Mesendoderm (in vitro differentiated cells): ENCODE measurements around the gene ATP8B4.

ENCODE experiments used
- DNase-seq: peaks from one replicate; pipeline ENCODE4 v3.0.0; 2013
- H2AK5ac ChIP-seq: 2 replicates; pipeline ENCODE4 v1.6.1; 2013; ENCODE audit warnings: low read length, inconsistent platforms
- H2BK120ac ChIP-seq: 2 replicates; pipeline ENCODE4 v1.6.1; 2013; ENCODE audit warnings: low read depth, mild to moderate bottlenecking, low read length, moderate library complexity, mixed read lengths
- H2BK15ac ChIP-seq: replicated peaks from 2 replicates; pipeline ENCODE4 v1.6.1; 2013; ENCODE audit warnings: low read depth, mild to moderate bottlenecking, moderate library complexity
- H2BK5ac ChIP-seq: 2 replicates; pipeline ENCODE4 v1.6.1; 2013; ENCODE audit warnings: low read length, inconsistent platforms
- H3K18ac ChIP-seq: 2 replicates; pipeline ENCODE4 v1.6.1; 2013; ENCODE audit warnings: mild to moderate bottlenecking, low read length, mixed read lengths
- H3K23ac ChIP-seq: one replicate; pipeline ENCODE4 v1.6.1; 2013; ENCODE audit warnings: low read length
- H3K27ac ChIP-seq: 2 replicates; pipeline ENCODE4 v1.5.1; 2013; ENCODE audit warnings: low read depth, mild to moderate bottlenecking, inconsistent platforms, low read length, moderate library complexity
- H3K27me3 ChIP-seq: 2 replicates; pipeline ENCODE4 v1.6.1; 2013; ENCODE audit warnings: low read length, control low read depth, mild to moderate bottlenecking, inconsistent platforms; ENCODE audit not compliant: insufficient read depth, poor library complexity
- H3K36me3 ChIP-seq: 2 replicates; pipeline ENCODE4 v1.6.1; 2013; ENCODE audit warnings: low read length, inconsistent platforms; ENCODE audit not compliant: control insufficient read depth, insufficient read depth
- H3K4ac ChIP-seq: one replicate; pipeline ENCODE4 v1.6.1; 2013; ENCODE audit warnings: low read depth, mild to moderate bottlenecking, low read length, moderate library complexity
- H3K4me1 ChIP-seq: 2 replicates; pipeline ENCODE4 v1.6.1; 2013; ENCODE audit warnings: low read depth, low read length, inconsistent platforms; ENCODE audit not compliant: control insufficient read depth
- H3K4me2 ChIP-seq: 2 replicates; pipeline ENCODE4 v1.6.1; 2013; ENCODE audit warnings: low read length
- H3K4me3 ChIP-seq: 2 replicates; pipeline ENCODE4 v1.5.1; 2013; ENCODE audit warnings: mild to moderate bottlenecking, low read length
- H3K56ac ChIP-seq: one replicate; pipeline ENCODE4 v1.6.1; 2013; ENCODE audit warnings: low read length
- H3K79me1 ChIP-seq: 2 replicates; pipeline ENCODE4 v1.6.1; 2013; ENCODE audit warnings: low read length, inconsistent platforms
- H3K79me2 ChIP-seq: 2 replicates; pipeline ENCODE4 v1.6.1; 2013; ENCODE audit warnings: mild to moderate bottlenecking, low read length; ENCODE audit not compliant: control insufficient read depth, insufficient read depth
- H3K9ac ChIP-seq: 2 replicates; pipeline ENCODE4 v1.6.1; 2013; ENCODE audit warnings: low read length, inconsistent platforms
- H4K5ac ChIP-seq: one replicate; pipeline ENCODE4 v1.6.1; 2013; ENCODE audit warnings: low read length
- H4K8ac ChIP-seq: one replicate; pipeline ENCODE4 v1.6.1; 2013; ENCODE audit warnings: low read depth, mild to moderate bottlenecking, control low read depth, low read length, moderate library complexity
- WGBS: extraction: QIAGEN DNeasy Blood & Tissue Kit; methylation state at CpG from one replicate; pipeline ENCODE4 v1.1.7; 2013; ENCODE audit warnings: low lambda C conversion rate, missing lambda C conversion rate; ENCODE audit not compliant: insufficient coverage; ENCODE audit errors: extremely low coverage; 5-methylcytosine and 5-hydroxymethylcytosine counted together

ATP8B4 gene

DNA sequence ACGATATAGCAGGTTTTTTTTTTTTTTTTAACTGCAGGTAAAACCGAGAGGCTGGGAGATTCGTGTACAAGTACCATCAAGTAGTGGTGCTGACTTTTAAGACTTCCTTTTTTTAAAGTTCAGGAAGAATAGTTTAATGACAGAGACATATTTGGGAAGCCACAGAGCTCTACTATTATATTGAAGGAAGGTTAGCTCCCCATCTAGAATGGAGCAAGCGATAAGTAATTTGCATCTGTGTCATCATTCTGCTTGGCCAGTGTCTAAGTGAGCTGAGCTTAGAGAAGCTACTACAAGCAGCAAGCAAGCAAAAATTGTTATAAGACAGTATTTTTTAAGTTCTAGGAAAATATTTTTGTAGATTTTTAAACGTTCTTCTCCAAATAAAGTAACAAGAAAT, 203.2 kb downstream of the ATP8B4 start:
- H3K56ac ChIP-seq: no peak overlapping the region
- WGBS: no CpG with 5 or more reads among the region's 5 CpGs
- H3K9ac ChIP-seq: no peak overlapping the region
- no peaks in the 10 kb centered on the region for H3K79me1 ChIP-seq
- no peaks in the 10 kb centered on the region for H3K79me2 ChIP-seq
- no peaks in the 10 kb centered on the region for H3K4me1 ChIP-seq
- H3K36me3 ChIP-seq: no peaks in the 10 kb centered on the region
- H3K23ac ChIP-seq: no peak overlapping the region
- DNase-seq: no peak
- no peak overlapping the region for H4K5ac ChIP-seq
- no peaks in the 10 kb centered on the region for H3K27me3 ChIP-seq
- H3K27ac ChIP-seq: no peak overlapping the region
- no peak overlapping the region for H2BK120ac ChIP-seq
- no peak overlapping the region for H3K4me3 ChIP-seq
- no peak overlapping the region for H3K4me2 ChIP-seq
- no peak overlapping the region for H2BK15ac ChIP-seq
- H3K4ac ChIP-seq: no peak overlapping the region
- no peak overlapping the region for H4K8ac ChIP-seq
- H2AK5ac ChIP-seq: no peak overlapping the region
- H2BK5ac ChIP-seq: no peak overlapping the region
- H3K18ac ChIP-seq: no peak overlapping the region

DNA sequence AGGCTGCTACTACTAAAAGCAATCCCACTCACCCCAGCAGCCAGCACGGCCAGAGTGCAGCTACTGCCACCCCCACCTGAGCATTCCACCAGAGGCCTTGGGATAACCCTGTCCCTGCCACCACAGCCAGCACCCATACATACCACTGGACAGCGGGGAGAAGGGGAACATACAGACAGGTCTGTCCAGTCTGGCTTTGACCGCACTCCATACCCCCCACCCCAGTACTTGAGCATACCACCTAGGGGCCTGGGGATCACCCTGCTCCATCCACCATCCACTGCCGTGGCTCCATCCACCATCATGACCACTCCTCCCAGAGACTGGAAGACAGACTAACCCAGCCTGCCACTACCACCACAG, 210.1 kb downstream of the ATP8B4 start:
- no peak overlapping the region for H4K5ac ChIP-seq
- no CpG with 5 or more reads among the region's 4 CpGs for WGBS

DNA sequence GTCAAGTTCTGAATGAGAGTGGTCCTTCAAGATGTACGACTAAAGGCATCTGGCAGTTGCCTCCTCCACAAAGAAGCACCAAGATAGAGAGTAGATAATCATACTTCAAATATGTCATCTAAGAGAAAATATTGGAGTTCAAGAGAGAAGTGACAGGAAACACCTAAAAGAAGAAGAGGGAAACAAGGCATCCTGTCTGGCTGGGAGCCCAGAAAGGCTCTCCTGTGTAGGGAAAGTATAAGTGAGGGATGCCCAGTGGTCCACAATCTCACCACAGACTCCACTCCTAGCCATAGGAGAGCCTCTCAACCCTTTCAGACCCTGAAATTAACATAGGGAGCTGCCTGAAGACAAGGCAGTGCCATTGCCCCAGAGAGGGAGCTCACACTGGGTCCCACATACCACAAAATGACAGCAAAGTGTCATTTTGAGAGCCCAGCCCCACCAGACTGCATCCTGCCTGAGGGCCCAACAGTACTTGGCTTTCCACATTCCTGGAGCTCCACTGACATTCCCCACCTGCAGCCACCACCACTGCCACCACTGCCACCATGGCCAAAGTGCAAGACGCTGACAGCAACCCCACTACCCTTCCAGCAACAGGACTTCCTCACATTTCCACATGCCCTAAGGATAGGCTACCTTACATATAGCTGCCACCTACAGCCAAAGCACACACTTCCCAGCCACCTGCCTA, 210.6 kb downstream of the ATP8B4 start:
- peak; percentile 9 for DNase-seq
- no peak overlapping the region for H3K56ac ChIP-seq
- no peaks in the 10 kb centered on the region for H3K4me1 ChIP-seq
- no peak overlapping the region for H4K8ac ChIP-seq
- WGBS: no CpG with 5 or more reads among the region's 2 CpGs
- H3K4me2 ChIP-seq: no peak overlapping the region
- H2BK120ac ChIP-seq: no peak overlapping the region
- H3K79me1 ChIP-seq: no peaks in the 10 kb centered on the region
- no peak overlapping the region for H2AK5ac ChIP-seq
- no peak overlapping the region for H2BK5ac ChIP-seq
- no peak overlapping the region for H4K5ac ChIP-seq
- no peak overlapping the region for H3K9ac ChIP-seq
- no peak overlapping the region for H3K4ac ChIP-seq
- H3K23ac ChIP-seq: no peak overlapping the region
- H3K4me3 ChIP-seq: no peak overlapping the region
- H3K79me2 ChIP-seq: no peaks in the 10 kb centered on the region
- H3K18ac ChIP-seq: no peak overlapping the region
- no peak overlapping the region for H2BK15ac ChIP-seq
- no peak overlapping the region for H3K27ac ChIP-seq
- H3K36me3 ChIP-seq: no peaks in the 10 kb centered on the region
- H3K27me3 ChIP-seq: no peaks in the 10 kb centered on the region

More for the DNA sequence above, 210.1 kb downstream of the ATP8B4 start:
- Histone ChIP-seq H3K9ac (no peak overlapping the region), H3K36me3 (no peaks in the 10 kb centered on the region), H2AK5ac (no peak overlapping the region), H3K79me2 (no peaks in the 10 kb centered on the region), H3K4ac (no peak overlapping the region), H3K79me1 (no peaks in the 10 kb centered on the region), H3K23ac (no peak overlapping the region), H2BK15ac (no peak overlapping the region), H3K56ac (no peak overlapping the region), H2BK120ac (no peak overlapping the region), H3K4me3 (no peak overlapping the region), H2BK5ac (no peak overlapping the region), H3K4me1 (no peaks in the 10 kb centered on the region), H3K27me3 (no peaks in the 10 kb centered on the region), H3K4me2 (no peak overlapping the region), H3K18ac (no peak overlapping the region), H4K8ac (no peak overlapping the region), H3K27ac (no peak overlapping the region)
- no peak for DNase-seq

DNA sequence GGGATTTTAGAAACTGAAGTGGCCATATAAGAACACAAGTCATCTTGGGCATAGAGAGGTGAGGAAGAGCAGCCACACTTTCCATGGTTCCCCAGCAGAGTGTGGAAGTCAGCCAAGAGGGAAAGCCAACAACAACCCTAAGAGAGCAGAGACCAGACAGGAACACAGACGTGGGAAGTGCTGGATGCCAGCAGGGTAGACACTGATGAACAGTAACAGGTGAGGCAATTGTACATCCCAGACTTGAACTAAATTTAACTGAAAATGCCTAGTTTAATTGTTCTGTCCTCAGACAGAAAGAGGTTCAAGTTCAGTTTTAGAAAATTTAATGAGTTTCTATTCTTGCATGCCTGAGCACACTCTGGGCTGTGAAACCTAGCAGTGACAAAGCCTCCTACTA, 212.1 kb downstream of the ATP8B4 start:
- no peak overlapping the region for H3K18ac ChIP-seq
- WGBS: no CpG with 5 or more reads among the region's 1 CpG

DNA sequence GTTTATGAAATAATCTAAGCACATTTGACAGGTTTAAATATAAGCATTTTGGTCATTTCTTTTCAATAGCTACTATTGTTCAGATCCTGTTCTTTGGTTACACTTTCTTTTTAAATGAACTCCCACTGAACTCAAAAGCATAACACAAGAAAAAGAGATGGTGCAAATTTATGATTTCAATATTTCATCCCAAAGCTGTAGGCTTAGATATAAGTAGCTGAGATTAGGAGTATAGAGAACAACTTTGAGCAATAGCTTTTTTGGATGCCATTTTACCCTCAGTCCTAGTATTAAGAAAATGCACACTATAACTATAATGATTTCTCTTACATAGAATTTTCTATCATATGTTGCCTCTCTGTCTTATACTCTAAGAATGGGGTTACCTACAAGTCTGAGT, 213.8 kb downstream of the ATP8B4 start:
- Histone ChIP-seq H3K27ac (no peak overlapping the region), H3K4me2 (no peak overlapping the region), H3K79me1 (no peaks in the 10 kb centered on the region), H2BK5ac (no peak overlapping the region), H3K79me2 (no peaks in the 10 kb centered on the region), H3K18ac (no peak overlapping the region), H3K4me3 (no peak overlapping the region), H3K4ac (no peak overlapping the region), H3K23ac (no peak overlapping the region), H2BK120ac (no peak overlapping the region), H2AK5ac (no peak overlapping the region), H3K9ac (no peak overlapping the region), H3K36me3 (no peaks in the 10 kb centered on the region), H3K56ac (no peak overlapping the region), H4K5ac (no peak overlapping the region), H2BK15ac (no peak overlapping the region), H3K4me1 (no peaks in the 10 kb centered on the region), H3K27me3 (peaks cover 2% of the 10 kb centered on the region), H4K8ac (no peak overlapping the region)
- no peak for DNase-seq

More for the DNA sequence above, 212.1 kb downstream of the ATP8B4 start:
- Histone ChIP-seq H2AK5ac (no peak overlapping the region), H3K4ac (no peak overlapping the region), H2BK15ac (no peak overlapping the region), H3K4me2 (no peak overlapping the region), H3K36me3 (no peaks in the 10 kb centered on the region), H3K4me1 (no peaks in the 10 kb centered on the region), H3K79me2 (no peaks in the 10 kb centered on the region), H3K27me3 (peaks cover under 1% of the 10 kb centered on the region), H3K79me1 (no peaks in the 10 kb centered on the region), H3K23ac (no peak overlapping the region), H4K8ac (no peak overlapping the region), H3K27ac (no peak overlapping the region), H3K9ac (no peak overlapping the region), H3K56ac (no peak overlapping the region), H2BK120ac (no peak overlapping the region), H3K4me3 (no peak overlapping the region), H2BK5ac (no peak overlapping the region), H4K5ac (no peak overlapping the region)
- DNase-seq: no peak

DNA sequence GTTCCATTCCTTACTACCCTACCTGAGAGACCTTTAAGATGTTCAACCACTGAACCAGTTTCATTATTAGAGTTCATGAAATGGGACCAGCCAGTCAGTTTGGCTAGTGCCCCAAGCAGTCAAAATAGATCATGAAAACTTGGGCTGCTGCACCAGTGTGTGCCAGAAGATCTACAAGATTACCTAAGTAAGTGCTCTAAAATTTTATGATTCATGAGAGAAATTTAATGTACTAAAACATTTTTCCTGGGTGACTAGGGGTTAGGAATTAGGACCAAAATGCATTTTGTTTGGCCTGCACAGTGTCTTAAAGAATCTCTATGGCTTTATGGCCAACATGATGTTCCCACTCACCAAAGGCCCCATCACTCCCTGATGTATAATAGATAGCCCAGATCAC, 214.7 kb downstream of the ATP8B4 start:
- Histone ChIP-seq H2AK5ac (no peak overlapping the region), H3K9ac (no peak overlapping the region), H2BK15ac (no peak overlapping the region), H3K23ac (no peak overlapping the region), H3K36me3 (no peaks in the 10 kb centered on the region), H4K5ac (no peak overlapping the region), H3K79me2 (no peaks in the 10 kb centered on the region), H3K27me3 (peaks cover 2% of the 10 kb centered on the region), H3K4ac (no peak overlapping the region), H4K8ac (no peak overlapping the region), H3K27ac (no peak overlapping the region), H3K4me3 (no peak overlapping the region), H3K4me1 (no peaks in the 10 kb centered on the region), H3K56ac (no peak overlapping the region), H2BK120ac (no peak overlapping the region), H2BK5ac (no peak overlapping the region), H3K79me1 (no peaks in the 10 kb centered on the region), H3K4me2 (no peak overlapping the region), H3K18ac (no peak overlapping the region)
- no peak for DNase-seq
